ENCODE results near the gene AATF. TPM values are rescaled to one million over a fixed set of nuclear protein-coding genes. Genes with fewer than 3 reads are reported as not detected.
A peak's percentile ranks its signal among the peaks of the same experiment; 100 is the strongest.

Gene AATF
- polyA plus RNA-seq, 2 of the 4 experiments (the other 2 are of a cell fraction) = 51.9 to 120 TPM

DNA sequence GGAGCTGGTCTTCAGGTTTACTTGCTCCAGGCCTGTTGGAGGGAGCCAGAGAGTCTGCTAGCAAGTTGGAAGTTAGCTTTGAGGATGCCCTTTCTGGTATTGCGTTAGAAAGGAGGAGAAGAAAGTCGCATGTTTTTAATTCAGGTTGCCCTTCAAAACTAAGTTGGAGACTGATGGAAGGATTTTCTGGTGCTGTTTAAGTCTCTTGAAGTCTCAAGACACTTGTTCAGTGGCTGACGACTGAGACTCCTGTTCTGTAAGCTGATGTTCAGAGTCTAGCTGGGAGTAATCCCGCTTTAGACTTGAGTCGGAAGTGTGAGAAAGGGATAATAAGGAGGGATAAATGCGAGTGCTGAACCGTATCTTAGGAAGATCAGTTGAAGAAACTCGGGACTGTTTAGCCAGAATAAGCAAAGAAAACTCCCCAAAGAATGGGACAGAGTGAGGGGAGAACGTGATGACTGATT, 740 bp downstream of the AATF start:
- H3K27ac ChIP-seq = peak overlapping the region; percentile 90
- no peaks in the 10 kb centered on the region for H3K9me3 ChIP-seq
- FAIRE-seq (no peak), DNase-seq (ENCODE audit: low read depth in 1 of 2, low spot score in 1 of 2) (no peak), ATAC-seq (peak; percentile 44 to 60; a peak in 5 of 6 replicates)
- peak overlapping the region; percentile 73 for H3K4me3 ChIP-seq
- peaks cover 25% of the 10 kb centered on the region for H3K4me1 ChIP-seq
- TF ChIP-seq RAD21 (conservative IDR thresholded peaks at IDR 0.05 in 1 of 2, IDR thresholded peaks at IDR 0.05 in 1 of 2) (no peak), HOXB5 (CRISPR knock-in tag; IDR thresholded peaks at IDR 0.05) (0 out of 2 replicates have a peak, but pooled peaks have one; percentile 7)
- TF ChIP-seq, protein P1, sequence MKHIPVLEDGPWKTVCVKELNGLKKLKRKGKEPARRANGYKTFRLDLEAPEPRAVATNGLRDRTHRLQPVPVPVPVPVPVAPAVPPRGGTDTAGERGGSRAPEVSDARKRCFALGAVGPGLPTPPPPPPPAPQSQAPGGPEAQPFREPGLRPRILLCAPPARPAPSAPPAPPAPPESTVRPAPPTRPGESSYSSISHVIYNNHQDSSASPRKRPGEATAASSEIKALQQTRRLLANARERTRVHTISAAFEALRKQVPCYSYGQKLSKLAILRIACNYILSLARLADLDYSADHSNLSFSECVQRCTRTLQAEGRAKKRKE (CRISPR knock-in tag; IDR thresholded peaks at IDR 0.05; ENCODE audit: low read depth) = 0 out of 2 replicates have a peak, but pooled peaks have one; percentile 12
- 6% methylated on average over 9 of the region's 9 CpGs for WGBS (ENCODE audit: missing lambda C conversion rate)
- peak overlapping the region; percentile 87 for H3K4me2 ChIP-seq
- ChIA-PET CTCF (interaction anchor here (0.8 to 1.8 kb wide), 10 partner anchors 9 to 291 kb away, joined by 3 to 10 read pairs (median 3); no protein-coding TSS in a partner anchor), POLR2A (interaction anchor here (0.8 to 2.4 kb wide), 11 partner anchors 9 to 348 kb away, joined by 3 to 25 read pairs (median 3); partner anchors contain the start of gene MRM1)

DNA sequence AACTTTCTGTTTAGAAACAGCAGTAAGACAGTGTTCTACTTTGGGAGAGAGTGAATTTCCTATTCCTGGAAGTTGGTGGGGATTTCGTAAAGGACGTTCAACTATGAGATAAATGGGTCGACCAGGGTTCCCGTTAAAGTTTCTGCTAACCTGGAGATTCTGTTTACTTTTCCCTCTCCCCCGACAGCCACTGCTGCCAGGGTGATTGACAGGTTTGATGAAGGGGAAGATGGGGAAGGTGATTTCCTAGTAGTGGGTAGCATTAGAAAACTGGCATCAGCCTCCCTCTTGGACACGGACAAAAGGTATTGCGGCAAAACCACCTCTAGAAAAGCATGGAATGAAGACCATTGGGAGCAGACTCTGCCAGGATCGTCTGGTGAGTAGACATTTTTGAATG, 1.3 kb downstream of the AATF start:
- TF ChIP-seq FOSL2 (IDR thresholded peaks at IDR 0.05) (no peak), FOSL2 (CRISPR knock-in tag; IDR thresholded peaks at IDR 0.05) (no peak), TFCP2L1 (CRISPR knock-in tag; IDR thresholded peaks at IDR 0.05) (0 out of 2 replicates have a peak, but pooled peaks have one; percentile 29)
- TF ChIP-seq, protein P1 (CRISPR knock-in tag; IDR thresholded peaks at IDR 0.05; ENCODE audit: low read depth) = no peak
- no peak for FAIRE-seq
- WGBS (ENCODE audit: missing lambda C conversion rate) = 82% methylated on average over 8 of the region's 8 CpGs
- Histone ChIP-seq H3K9me3 (no peaks in the 10 kb centered on the region), H3K4me1 (peaks cover 25% of the 10 kb centered on the region), H3K4me3 (peak overlapping the region; percentile 73), H3K27ac (peak overlapping the region; percentile 90; a peak in 5 of 6 replicates), H3K4me2 (peak overlapping the region; percentile 87)
- no peak for ATAC-seq
- CTCF ChIA-PET = interaction anchor here (0.8 to 1.7 kb wide), 3 partner anchors 82 to 244 kb away, joined by 3 to 6 read pairs (median 3); no protein-coding TSS in a partner anchor
- POLR2A ChIA-PET = interaction anchor here (0.8 to 2.4 kb wide), 4 partner anchors 8 to 29 kb away, joined by 3 to 25 read pairs (median 3); no protein-coding TSS in a partner anchor
- DNase-seq (ENCODE audit: low read depth in 1 of 2, low spot score in 1 of 2) = no peak

DNA sequence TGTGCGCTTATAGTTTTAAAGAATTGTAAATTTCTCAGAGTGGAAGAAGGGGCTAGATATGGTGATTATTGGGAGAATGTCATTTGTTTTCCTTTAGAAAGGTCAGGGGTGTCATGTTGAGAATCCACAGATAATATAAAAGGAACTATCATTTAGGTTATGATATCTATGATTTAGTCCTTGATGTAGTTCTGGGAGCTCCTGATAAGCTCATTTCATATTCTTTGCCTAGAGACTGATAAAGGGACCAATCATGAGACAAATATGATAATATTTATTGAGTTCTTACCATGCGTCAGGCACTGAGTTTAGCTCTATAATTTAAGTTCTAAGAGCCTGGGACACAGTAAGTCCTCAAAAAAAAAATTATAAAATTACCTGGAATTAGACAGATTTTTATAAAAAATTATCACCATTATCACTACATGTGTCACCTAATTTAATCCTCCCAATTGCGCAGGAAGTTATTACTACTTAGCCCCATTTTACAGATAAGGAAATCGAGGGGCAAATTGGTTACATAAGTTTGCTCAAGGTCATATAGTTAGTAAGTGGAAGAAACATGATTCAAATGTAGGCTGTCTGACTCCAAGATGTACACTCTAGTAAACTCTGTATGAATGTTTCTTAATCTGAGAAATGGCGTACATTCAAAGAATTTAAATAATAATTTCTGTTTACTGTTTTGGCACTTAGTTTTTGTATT, 2.5 kb downstream of the AATF start:
- peak overlapping the region; percentile 87 for H3K4me2 ChIP-seq
- no peaks in the 10 kb centered on the region for H3K9me3 ChIP-seq
- 89% methylated on average over 5 of the region's 5 CpGs for WGBS (ENCODE audit: missing lambda C conversion rate)
- H3K27ac ChIP-seq = no peak overlapping the region
- DNase-seq (ENCODE audit: low read depth in 1 of 2, low spot score in 1 of 2) (no peak), ATAC-seq (no peak), FAIRE-seq (no peak)
- ChIA-PET CTCF (no interaction called here), POLR2A (no interaction called here)
- H3K4me3 ChIP-seq = no peak overlapping the region
- H3K4me1 ChIP-seq = peaks cover 25% of the 10 kb centered on the region
- TF ChIP-seq HEYL (CRISPR knock-in tag; IDR thresholded peaks at IDR 0.05) (no peak), ZNF302 (CRISPR knock-in tag; IDR thresholded peaks at IDR 0.05) (no peak), GATA3 (IDR thresholded peaks at IDR 0.05; ENCODE audit: borderline replicate concordance) (no peak), SREBF2 (IDR thresholded peaks at IDR 0.05) (no peak), NR3C1 (IDR thresholded peaks at IDR 0.05) (no peak), HOXB5 (CRISPR knock-in tag; IDR thresholded peaks at IDR 0.05) (no peak), EHMT2 (IDR thresholded peaks at IDR 0.05; ENCODE audit: low read depth) (no peak), RCOR1 (IDR thresholded peaks at IDR 0.05; ENCODE audit: low read depth, low read length) (no peak), RAD21 (conservative IDR thresholded peaks at IDR 0.05 in 1 of 2, IDR thresholded peaks at IDR 0.05 in 1 of 2) (no peak), HOXA7 (CRISPR knock-in tag; IDR thresholded peaks at IDR 0.05) (no peak), CBX8 (IDR thresholded peaks at IDR 0.05) (no peak), FOXS1 (CRISPR knock-in tag; IDR thresholded peaks at IDR 0.05) (no peak), JUNB (IDR thresholded peaks at IDR 0.05) (no peak), NFE2L2 (conservative IDR thresholded peaks at IDR 0.05; ENCODE audit: low read length) (no peak)
- TF ChIP-seq, protein P2, sequence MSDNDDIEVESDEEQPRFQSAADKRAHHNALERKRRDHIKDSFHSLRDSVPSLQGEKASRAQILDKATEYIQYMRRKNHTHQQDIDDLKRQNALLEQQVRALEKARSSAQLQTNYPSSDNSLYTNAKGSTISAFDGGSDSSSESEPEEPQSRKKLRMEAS (IDR thresholded peaks at IDR 0.05) = no peak
